ENCODE results near the gene ZNF414.
"Not testable (repeated sequence)": the region's sequence is repeated elsewhere in the genome, so short reads cannot be mapped to it uniquely, and the experiment has no call there.

The ZNF414 gene

GRCh38 chr19:8515317-8515716, 1.4 kb upstream of the ZNF414 start:
- DNase-seq (ENCODE audit: low read depth): no peak
- Histone ChIP-seq H3K4me3 (ENCODE audit: low read length) (no peak overlapping the region), H3K27me3 (replicated peaks; ENCODE audit: control insufficient read depth, insufficient read depth, low read length) (no peaks in the 10 kb centered on the region), H3K9ac (ENCODE audit: low read length) (no peak overlapping the region), H3K36me3 (ENCODE audit: control insufficient read depth, insufficient read depth, low read length, severe bottlenecking) (peaks cover 2% of the 10 kb centered on the region), H3K9me3 (ENCODE audit: control insufficient read depth, low read length) (no peaks in the 10 kb centered on the region), H3K4me1 (ENCODE audit: control insufficient read depth, insufficient read depth, low read length) (peaks cover 33% of the 10 kb centered on the region)

- not testable (repeated sequence) for H3K9me3 ChIP-seq (ENCODE audit: control insufficient read depth, low read length); H3K27me3 ChIP-seq (replicated peaks; ENCODE audit: control insufficient read depth, insufficient read depth, low read length); DNase-seq (ENCODE audit: low read depth); H3K36me3 ChIP-seq (ENCODE audit: control insufficient read depth, insufficient read depth, low read length, severe bottlenecking)
- peak overlapping the region; percentile 95 for H3K9ac ChIP-seq (ENCODE audit: low read length)
- peak overlapping the region; percentile 87 for H3K4me3 ChIP-seq (ENCODE audit: low read length)
- peaks cover 33% of the 10 kb centered on the region for H3K4me1 ChIP-seq (ENCODE audit: control insufficient read depth, insufficient read depth, low read length)
These were observed 590 bp upstream of the ZNF414 start for GRCh38 chr19:8514505-8515009.

- Histone ChIP-seq H3K36me3 (ENCODE audit: control insufficient read depth, insufficient read depth, low read length, severe bottlenecking) (peaks cover 2% of the 10 kb centered on the region), H3K27me3 (replicated peaks; ENCODE audit: control insufficient read depth, insufficient read depth, low read length) (no peaks in the 10 kb centered on the region), H3K9ac (ENCODE audit: low read length) (peak overlapping the region; percentile 95), H3K4me1 (ENCODE audit: control insufficient read depth, insufficient read depth, low read length) (peaks cover 27% of the 10 kb centered on the region), H3K4me3 (ENCODE audit: low read length) (peak overlapping the region; percentile 87), H3K9me3 (ENCODE audit: control insufficient read depth, low read length) (no peaks in the 10 kb centered on the region)
- DNase-seq (ENCODE audit: low read depth): no peak
These were observed 806 bp downstream of the ZNF414 start for GRCh38 chr19:8513036-8513686.

DNA sequence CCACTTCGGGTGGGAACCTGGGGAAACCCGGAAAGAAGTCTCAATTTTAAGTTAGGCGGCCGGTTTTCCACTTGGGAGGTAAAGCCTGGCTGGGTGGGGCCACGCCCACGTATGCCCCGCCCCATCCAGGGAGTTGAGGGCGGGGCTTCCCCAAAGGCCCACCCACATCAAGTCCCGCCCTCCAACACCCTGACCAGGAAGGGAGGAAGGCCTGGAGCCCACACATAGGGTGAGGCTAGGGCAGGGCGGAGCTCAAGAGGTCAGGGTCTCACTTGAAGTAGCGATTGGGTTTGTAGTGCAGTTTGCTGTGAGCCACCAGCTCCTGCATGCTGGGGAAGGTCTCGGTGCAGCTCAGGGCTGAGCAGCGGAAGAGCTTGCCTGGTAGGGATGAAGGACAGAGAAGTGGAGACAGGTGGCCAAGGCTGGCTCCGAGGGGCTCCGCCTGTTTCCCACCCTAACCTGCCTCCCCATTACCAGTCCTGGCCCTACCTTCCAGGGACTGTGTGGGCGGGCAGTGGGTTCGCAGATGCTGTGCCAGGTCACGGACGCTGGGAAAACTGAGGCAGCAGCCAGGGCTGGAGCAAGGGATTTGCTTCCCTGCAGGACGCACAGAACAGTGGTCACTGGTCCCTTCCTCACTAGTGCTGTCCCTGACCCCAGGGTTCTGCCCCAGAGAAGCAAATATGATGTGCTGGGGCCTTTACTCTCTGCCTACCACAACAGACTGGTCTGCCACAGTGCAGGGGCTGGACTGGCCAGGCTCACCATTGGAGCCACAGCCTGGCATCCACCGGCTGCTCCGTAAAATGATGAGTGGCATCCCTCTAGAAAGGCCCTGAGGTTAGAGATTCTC, 1.6 kb downstream of the ZNF414 start:
- DNase-seq (ENCODE audit: low read depth): peak; percentile 51
- H3K4me3 ChIP-seq (ENCODE audit: low read length): no peak overlapping the region
- peaks cover 2% of the 10 kb centered on the region for H3K36me3 ChIP-seq (ENCODE audit: control insufficient read depth, insufficient read depth, low read length, severe bottlenecking)
- peaks cover 19% of the 10 kb centered on the region for H3K4me1 ChIP-seq (ENCODE audit: control insufficient read depth, insufficient read depth, low read length)
- H3K27me3 ChIP-seq (replicated peaks; ENCODE audit: control insufficient read depth, insufficient read depth, low read length): no peaks in the 10 kb centered on the region
- peak overlapping the region; percentile 95 for H3K9ac ChIP-seq (ENCODE audit: low read length)
- no peaks in the 10 kb centered on the region for H3K9me3 ChIP-seq (ENCODE audit: control insufficient read depth, low read length)

GRCh38 chr19:8511573-8512101, 2.3 kb downstream of the ZNF414 start:
- H3K4me1 ChIP-seq (ENCODE audit: control insufficient read depth, insufficient read depth, low read length): peaks cover 18% of the 10 kb centered on the region
- H3K9ac ChIP-seq (ENCODE audit: low read length): no peak overlapping the region
- no peaks in the 10 kb centered on the region for H3K9me3 ChIP-seq (ENCODE audit: control insufficient read depth, low read length)
- no peak for DNase-seq (ENCODE audit: low read depth)
- peaks cover 2% of the 10 kb centered on the region for H3K36me3 ChIP-seq (ENCODE audit: control insufficient read depth, insufficient read depth, low read length, severe bottlenecking)
- no peaks in the 10 kb centered on the region for H3K27me3 ChIP-seq (replicated peaks; ENCODE audit: control insufficient read depth, insufficient read depth, low read length)
- H3K4me3 ChIP-seq (ENCODE audit: low read length): no peak overlapping the region

- Histone ChIP-seq H3K36me3 (ENCODE audit: control insufficient read depth, insufficient read depth, low read length, severe bottlenecking) (peaks cover 2% of the 10 kb centered on the region), H3K9me3 (ENCODE audit: control insufficient read depth, low read length) (no peaks in the 10 kb centered on the region), H3K9ac (ENCODE audit: low read length) (no peak overlapping the region), H3K27me3 (replicated peaks; ENCODE audit: control insufficient read depth, insufficient read depth, low read length) (no peaks in the 10 kb centered on the region), H3K4me3 (ENCODE audit: low read length) (no peak overlapping the region), H3K4me1 (ENCODE audit: control insufficient read depth, insufficient read depth, low read length) (peaks cover 23% of the 10 kb centered on the region)
- no peak for DNase-seq (ENCODE audit: low read depth)
These were observed 3.3 kb downstream of the ZNF414 start for GRCh38 chr19:8510589-8511115.

- Histone ChIP-seq H3K4me3 (ENCODE audit: low read length) (peak overlapping the region; percentile 81), H3K9ac (ENCODE audit: low read length) (peak overlapping the region; percentile 69), H3K4me1 (ENCODE audit: control insufficient read depth, insufficient read depth, low read length) (peaks cover 8% of the 10 kb centered on the region), H3K27me3 (replicated peaks; ENCODE audit: control insufficient read depth, insufficient read depth, low read length) (no peaks in the 10 kb centered on the region), H3K36me3 (ENCODE audit: control insufficient read depth, insufficient read depth, low read length, severe bottlenecking) (peaks cover 2% of the 10 kb centered on the region), H3K9me3 (ENCODE audit: control insufficient read depth, low read length) (no peaks in the 10 kb centered on the region)
- no peak for DNase-seq (ENCODE audit: low read depth)
These were observed 7.5 kb downstream of the ZNF414 start for GRCh38 chr19:8506402-8506957.

- Histone ChIP-seq H3K27me3 (replicated peaks; ENCODE audit: control insufficient read depth, insufficient read depth, low read length) (no peaks in the 10 kb centered on the region), H3K9ac (ENCODE audit: low read length) (peak overlapping the region; percentile 69), H3K36me3 (ENCODE audit: control insufficient read depth, insufficient read depth, low read length, severe bottlenecking) (no peaks in the 10 kb centered on the region), H3K9me3 (ENCODE audit: control insufficient read depth, low read length) (no peaks in the 10 kb centered on the region), H3K4me3 (ENCODE audit: low read length) (peak overlapping the region; percentile 81), H3K4me1 (ENCODE audit: control insufficient read depth, insufficient read depth, low read length) (peaks cover 8% of the 10 kb centered on the region)
- DNase-seq (ENCODE audit: low read depth): peak; percentile 90
These were observed 8.1 kb downstream of the ZNF414 start for GRCh38 chr19:8505680-8506401.

DNA sequence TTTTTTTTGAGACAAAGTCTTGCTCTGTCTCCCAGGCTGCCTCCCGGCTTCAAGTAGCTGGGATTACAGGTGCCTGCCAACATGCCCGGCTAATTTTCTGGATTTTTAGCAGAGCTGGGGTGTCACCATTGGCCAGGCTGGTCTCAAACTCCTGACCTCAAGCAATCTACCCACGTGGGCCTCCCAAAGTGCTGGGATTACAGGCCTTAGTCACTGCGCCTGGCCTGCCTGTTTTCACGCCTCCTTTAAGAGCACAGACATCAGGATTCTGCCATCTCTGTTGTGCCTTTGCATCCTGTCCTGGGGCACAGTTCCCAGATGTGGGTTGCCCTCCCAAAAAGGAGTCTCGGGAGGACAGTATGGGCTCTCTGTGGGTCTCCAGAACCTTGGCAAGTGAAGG, 9.0 kb downstream of the ZNF414 start:
- no peaks in the 10 kb centered on the region for H3K27me3 ChIP-seq (replicated peaks; ENCODE audit: control insufficient read depth, insufficient read depth, low read length)
- H3K4me3 ChIP-seq (ENCODE audit: low read length): no peak overlapping the region
- no peaks in the 10 kb centered on the region for H3K36me3 ChIP-seq (ENCODE audit: control insufficient read depth, insufficient read depth, low read length, severe bottlenecking)
- H3K4me1 ChIP-seq (ENCODE audit: control insufficient read depth, insufficient read depth, low read length): peaks cover 8% of the 10 kb centered on the region
- no peak overlapping the region for H3K9ac ChIP-seq (ENCODE audit: low read length)
- no peak for DNase-seq (ENCODE audit: low read depth)
- H3K9me3 ChIP-seq (ENCODE audit: control insufficient read depth, low read length): no peaks in the 10 kb centered on the region

DNA sequence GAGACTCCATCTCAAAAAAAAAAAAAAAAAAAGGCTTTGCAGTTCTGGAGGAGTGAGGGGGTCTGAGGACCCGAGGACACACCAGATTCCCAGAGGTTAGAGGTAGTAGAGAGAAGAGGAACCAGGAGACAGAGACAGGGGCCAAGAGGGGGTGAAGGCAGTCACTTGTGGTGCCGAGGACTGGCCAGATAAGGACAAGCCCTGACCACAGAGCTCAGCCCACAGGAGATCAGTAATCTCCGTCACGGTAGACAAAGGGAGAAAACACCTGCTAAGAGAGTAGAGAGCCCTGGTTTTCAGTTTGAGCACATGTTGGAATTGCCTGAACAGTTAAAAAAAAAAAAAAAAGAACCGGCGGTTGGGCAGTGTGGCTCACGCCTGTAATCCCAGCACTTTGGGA, 9.8 kb downstream of the ZNF414 start:
- no peak for DNase-seq (ENCODE audit: low read depth)
- H3K9ac ChIP-seq (ENCODE audit: low read length): no peak overlapping the region
- no peaks in the 10 kb centered on the region for H3K27me3 ChIP-seq (replicated peaks; ENCODE audit: control insufficient read depth, insufficient read depth, low read length)
- H3K36me3 ChIP-seq (ENCODE audit: control insufficient read depth, insufficient read depth, low read length, severe bottlenecking): no peaks in the 10 kb centered on the region
- H3K4me1 ChIP-seq (ENCODE audit: control insufficient read depth, insufficient read depth, low read length): peaks cover 8% of the 10 kb centered on the region
- no peak overlapping the region for H3K4me3 ChIP-seq (ENCODE audit: low read length)
- H3K9me3 ChIP-seq (ENCODE audit: control insufficient read depth, low read length): no peaks in the 10 kb centered on the region

Data from adipocyte (in vitro differentiated cells).